Vagina (tissue), 2 donors: ENCODE data around the gene CCDC88C.

Experiments
- CTCF ChIP-seq, 3 experiments: fragments of 450-650 bp in 2 of 3; fragments of 200-600 bp in 1 of 3; sonication (generic) in 1 of 3; IDR thresholded peaks; one replicate each; pipeline ENCODE4 v1.5.1; 2017 to 2019; ENCODE audit warnings: antibody characterized with exemption in 3 of 3, mild to moderate bottlenecking in 2 of 3, moderate library complexity in 2 of 3
- POLR2AphosphoS5 ChIP-seq, 2 donors: sonication (generic); formaldehyde crosslinking; IDR thresholded peaks; one replicate each; pipeline ENCODE4 v1.9.0; 2017; ENCODE audit warnings: antibody characterized with exemption in 2 of 2, mild to moderate bottlenecking in 2 of 2, low read depth in 1 of 2; ENCODE audit not compliant: insufficient read depth in 1 of 2

DNA sequence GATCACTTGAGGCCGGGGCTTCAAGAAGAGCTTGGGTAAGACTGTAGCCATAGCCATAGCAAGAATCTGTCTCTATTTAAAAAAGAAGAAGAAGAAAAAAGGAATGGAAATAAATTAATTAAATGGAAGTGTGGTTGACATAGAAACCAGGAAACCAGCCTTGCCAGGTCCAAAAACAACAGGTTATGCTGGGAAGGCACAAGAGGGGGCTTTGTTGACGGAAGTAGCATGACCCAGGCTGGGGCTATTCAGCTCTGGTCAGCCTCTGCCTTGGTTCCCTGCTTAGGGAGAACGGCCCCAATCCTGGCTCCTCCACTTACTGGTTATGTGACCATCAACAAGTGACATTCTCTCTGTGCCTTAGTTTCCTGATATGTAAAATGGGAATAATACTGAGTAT lies 158.7 kb downstream of the CCDC88C start:
- TF ChIP-seq POLR2AphosphoS5 (IDR thresholded peaks at IDR 0.05; ENCODE audit: insufficient read depth in 1 of 2, low read depth in 1 of 2) (no peak), CTCF (IDR thresholded peaks at IDR 0.05) (no peak)
